Hepatocyte (in vitro differentiated cells): ENCODE measurements around the gene EFR3B.

ENCODE experiments used
- EZH2 ChIP-seq: fragments of 200-600 bp; sonication (generic); IDR thresholded peaks from 2 replicates; pipeline ENCODE4 v1.6.1; 2016; ENCODE audit warnings: antibody characterized with exemption, mild to moderate bottlenecking, borderline replicate concordance
- EZH2phosphoT487 ChIP-seq: fragments of 200-600 bp; sonication (generic); IDR thresholded peaks from one replicate; pipeline ENCODE4 v1.6.1; 2018; ENCODE audit warnings: antibody characterized with exemption, mild to moderate bottlenecking, low read depth, moderate library complexity; ENCODE audit not compliant: unreplicated experiment, severe bottlenecking

DNA sequence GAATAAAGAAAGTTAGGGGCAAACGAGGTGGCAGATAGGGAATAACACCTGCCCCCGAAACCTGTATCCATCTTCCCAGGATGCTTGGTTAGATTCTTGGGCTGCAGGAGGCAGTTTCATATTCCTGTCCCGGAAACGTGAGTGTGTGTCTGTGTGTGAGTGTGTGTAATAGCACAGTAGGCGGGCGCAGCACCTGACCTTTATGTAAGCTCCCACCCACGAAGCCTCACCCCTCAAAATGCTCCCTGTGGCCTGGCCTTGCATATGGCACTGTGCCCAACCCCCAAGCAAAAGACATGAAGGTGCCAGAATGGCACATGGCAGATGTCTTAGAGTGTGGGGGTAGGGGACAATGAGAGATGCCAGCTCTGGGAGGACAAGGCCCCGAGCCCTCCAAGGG, 48.9 kb downstream of the EFR3B start:
- no peak for TF ChIP-seq EZH2
- no peak for TF ChIP-seq EZH2phosphoT487
